Thyroid gland (tissue), 4 donors: ENCODE data around the gene ACAA2.
"Not testable (repeated sequence)": the region's sequence is repeated elsewhere in the genome, so short reads cannot be mapped to it uniquely, and the experiment has no call there.

ENCODE experiments used
- POLR2A ChIP-seq, 2 donors: fragments of 450-650 bp; IDR thresholded peaks; one replicate each; pipeline ENCODE4 v1.6.1; 2017; ENCODE audit warnings: antibody characterized with exemption in 2 of 2, mild to moderate bottlenecking in 2 of 2, moderate library complexity in 1 of 2
- TF ChIP-seq, protein P1 (sequence below), 6 experiments: fragments of 200-600 bp in 3 of 6; fragments of 450-650 bp in 3 of 6; sonication (generic) in 3 of 6; IDR thresholded peaks; one replicate each; pipeline ENCODE4 v1.5.1; 2016 to 2019; ENCODE audit warnings: antibody characterized with exemption in 6 of 6, mild to moderate bottlenecking in 2 of 6, inconsistent platforms in 1 of 6, moderate library complexity in 1 of 6

GRCh38 chr18:49783631-49784030 lies 29.7 kb downstream of the ACAA2 start:
- TF ChIP-seq, protein P1, sequence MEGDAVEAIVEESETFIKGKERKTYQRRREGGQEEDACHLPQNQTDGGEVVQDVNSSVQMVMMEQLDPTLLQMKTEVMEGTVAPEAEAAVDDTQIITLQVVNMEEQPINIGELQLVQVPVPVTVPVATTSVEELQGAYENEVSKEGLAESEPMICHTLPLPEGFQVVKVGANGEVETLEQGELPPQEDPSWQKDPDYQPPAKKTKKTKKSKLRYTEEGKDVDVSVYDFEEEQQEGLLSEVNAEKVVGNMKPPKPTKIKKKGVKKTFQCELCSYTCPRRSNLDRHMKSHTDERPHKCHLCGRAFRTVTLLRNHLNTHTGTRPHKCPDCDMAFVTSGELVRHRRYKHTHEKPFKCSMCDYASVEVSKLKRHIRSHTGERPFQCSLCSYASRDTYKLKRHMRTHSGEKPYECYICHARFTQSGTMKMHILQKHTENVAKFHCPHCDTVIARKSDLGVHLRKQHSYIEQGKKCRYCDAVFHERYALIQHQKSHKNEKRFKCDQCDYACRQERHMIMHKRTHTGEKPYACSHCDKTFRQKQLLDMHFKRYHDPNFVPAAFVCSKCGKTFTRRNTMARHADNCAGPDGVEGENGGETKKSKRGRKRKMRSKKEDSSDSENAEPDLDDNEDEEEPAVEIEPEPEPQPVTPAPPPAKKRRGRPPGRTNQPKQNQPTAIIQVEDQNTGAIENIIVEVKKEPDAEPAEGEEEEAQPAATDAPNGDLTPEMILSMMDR (IDR thresholded peaks at IDR 0.05): not testable (repeated sequence)
- TF ChIP-seq POLR2A (IDR thresholded peaks at IDR 0.05): not testable (repeated sequence)
